NCI-H1105 (cell line): Measurements from ENCODE around the gene CBLN2.

Experiments used
- DNase-seq: peaks from one replicate; lab custom pipeline; 2025; lab: John Stamatoyannopoulos, UW

CBLN2 gene

DNA sequence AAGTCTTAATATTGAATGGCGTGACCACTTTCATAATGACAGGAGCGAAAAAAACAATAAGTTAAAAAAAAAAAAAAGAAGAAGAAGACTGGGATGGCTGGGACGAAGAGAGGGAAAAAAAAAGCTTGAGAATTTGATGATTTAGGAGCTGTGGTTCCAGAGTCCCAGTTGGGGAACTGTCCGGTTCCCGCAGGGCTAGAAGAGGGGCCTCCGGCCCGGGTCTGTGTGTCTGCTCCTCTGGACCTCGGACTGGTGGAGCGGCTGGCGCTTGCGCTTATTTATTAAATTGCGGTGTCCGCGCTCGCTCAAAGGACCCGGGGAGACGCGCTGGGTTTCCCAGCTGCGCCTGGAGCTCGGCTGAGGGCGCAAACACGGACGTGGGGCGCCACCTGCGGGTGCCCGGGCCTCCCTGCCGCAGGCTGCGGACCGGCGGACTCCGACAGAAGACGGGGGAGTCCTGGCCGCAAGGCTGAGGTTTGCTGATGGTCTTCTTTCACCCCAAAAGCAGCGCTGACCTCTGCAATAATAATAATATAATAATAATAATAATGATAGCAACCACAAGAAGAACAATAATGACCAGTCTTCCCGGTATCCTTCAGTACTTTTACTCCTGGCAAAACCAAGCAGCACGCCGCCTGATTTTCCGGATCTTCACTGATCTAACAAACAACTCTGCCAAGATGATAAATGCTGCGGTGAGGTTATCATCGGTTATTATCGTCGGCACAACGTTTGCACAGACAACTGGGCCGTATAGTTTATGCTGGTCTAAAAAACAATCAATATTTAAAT is at the start of gene CBLN2:
CBLN2 (minus strand) TSS at position 251 of the 795 bp plus-strand sequence. CDS start 2,182 bp downstream, outside the sequence.
- DNase-seq, result peak; percentile 81

DNA sequence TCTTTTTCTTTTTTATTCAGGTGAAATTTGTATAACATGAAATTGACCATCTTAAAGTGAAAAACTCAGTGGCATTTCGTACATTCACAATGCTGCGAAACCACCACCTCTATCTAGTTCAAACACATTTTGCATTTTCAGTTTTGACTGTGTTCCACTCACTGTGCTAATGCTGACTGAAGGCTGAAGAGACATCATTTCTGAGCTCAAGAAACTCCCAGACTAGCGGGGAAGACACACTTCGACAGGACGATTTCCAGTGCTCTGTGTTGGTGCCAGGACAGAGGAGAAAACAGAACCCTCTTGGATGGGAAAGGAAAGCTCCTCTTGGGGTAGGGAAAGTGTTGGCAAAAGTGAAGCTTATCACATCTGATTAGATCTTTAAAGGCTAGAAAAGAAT is 44.2 kb upstream of the CBLN2 start:
- DNase-seq, result no peak

DNA sequence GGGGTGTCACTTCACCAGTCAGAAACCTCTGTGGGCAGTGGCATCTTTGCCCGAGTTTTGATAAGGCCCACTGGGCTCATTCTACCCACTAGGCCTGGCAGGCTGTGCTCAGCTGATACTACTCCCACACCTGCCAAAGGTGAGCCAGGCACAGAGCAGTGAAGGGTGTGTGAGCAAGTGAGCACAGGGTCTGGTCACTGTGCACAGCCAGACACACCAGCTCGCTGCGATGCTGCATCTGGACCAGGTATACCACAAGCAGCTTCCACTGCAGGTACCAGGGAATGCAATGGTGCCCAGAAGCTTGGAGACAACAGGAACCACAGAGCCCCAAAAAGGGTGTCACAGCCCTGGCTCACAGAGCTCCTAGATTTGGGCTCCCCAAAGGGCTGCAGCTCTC is 40.6 kb upstream of the CBLN2 start:
- no peak for DNase-seq

DNA sequence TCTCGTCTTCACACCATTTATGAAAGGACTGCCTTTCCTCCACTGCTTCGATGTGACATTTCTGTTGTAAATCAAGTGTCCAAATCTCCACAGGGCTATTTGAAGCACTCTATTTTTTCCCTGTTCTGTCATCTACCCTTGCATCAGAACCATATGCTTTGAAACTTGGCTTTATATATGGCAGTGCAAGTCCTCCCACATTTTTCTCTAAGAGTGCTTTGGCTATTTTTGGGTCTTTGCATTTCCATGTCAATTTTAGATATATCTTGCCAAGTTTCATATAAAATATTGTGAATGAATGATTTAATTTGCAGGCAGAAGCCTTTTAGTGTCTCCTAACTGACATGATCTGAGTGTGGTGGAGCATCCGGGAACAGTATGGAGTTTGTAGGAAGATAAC is 37.8 kb upstream of the CBLN2 start:
- no peak for DNase-seq

DNA sequence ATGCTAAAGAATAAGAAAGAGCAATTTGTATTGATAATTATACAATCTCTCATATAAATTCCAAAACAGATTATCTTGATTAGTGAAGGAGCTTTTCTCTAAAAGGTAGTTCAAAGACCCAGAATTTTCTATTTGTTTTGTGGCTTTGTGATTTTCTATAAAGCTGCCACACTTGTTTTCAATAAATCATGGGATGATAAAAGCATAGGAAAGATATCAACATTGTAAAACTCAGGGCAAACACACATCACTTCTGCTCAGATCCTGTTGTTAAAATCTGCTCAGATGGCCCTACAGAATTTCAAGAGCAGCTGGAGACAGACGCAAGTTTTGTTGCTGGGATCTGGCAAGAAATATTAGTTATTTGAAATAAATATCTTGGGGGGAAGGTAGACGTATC is 28.8 kb upstream of the CBLN2 start:
- DNase-seq, result no peak

DNA sequence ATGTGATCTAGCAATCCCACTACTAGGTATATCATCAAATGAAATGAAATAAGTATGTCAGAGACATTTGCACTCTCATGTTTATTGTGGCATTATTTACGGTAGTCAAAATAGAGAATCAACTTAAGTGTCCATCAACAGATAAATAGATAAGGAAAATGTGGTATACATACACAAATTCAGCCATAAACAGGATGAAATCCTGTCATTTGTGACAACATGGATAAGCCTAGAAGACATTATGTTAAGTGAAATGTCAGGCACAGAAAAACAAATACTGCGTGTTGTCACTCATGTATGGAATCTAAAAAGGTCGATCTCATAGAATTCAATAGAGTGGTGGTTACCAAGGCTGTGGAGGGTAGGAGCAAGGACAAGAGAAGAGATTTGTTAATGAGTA is 22.1 kb upstream of the CBLN2 start:
- no peak for DNase-seq

DNA sequence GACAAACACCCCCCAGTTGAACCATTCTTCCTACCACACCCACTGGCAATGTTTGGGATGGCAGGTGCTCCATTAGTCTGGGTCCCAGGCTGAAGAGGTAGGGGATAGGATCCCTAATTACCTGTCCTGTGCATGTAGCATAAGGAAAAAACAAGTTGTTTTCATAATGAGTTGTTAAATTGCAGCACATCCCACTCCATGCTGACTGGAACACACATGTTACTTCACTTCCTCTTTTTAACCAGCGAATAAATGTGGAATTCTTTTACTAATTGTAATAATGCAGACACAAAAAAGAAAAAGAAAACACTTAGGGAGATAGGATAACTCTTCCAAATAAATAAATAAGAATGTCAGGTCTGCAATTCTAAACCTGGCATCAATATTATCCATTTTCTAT is 11.8 kb upstream of the CBLN2 start:
- no peak for DNase-seq

DNA sequence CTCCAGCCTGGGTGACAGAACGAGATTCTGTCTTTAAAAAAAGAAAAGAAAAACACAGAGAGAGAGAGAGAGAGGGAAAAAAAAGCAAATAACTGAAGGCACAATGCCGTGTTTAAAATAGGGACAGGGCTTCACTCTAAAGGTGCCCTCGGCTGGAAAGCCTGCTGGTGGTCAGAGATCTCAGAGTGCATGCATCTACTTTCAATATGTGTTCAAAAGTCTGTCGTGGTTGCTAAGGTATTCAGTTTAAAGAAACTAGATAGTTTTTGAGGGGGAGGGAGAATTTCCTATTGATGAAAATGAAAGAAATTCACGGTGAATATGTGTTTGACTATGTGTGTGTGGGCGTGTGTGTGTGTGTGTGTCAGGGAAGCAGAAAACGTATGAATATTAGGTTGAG is 11.0 kb upstream of the CBLN2 start:
- DNase-seq, result no peak

DNA sequence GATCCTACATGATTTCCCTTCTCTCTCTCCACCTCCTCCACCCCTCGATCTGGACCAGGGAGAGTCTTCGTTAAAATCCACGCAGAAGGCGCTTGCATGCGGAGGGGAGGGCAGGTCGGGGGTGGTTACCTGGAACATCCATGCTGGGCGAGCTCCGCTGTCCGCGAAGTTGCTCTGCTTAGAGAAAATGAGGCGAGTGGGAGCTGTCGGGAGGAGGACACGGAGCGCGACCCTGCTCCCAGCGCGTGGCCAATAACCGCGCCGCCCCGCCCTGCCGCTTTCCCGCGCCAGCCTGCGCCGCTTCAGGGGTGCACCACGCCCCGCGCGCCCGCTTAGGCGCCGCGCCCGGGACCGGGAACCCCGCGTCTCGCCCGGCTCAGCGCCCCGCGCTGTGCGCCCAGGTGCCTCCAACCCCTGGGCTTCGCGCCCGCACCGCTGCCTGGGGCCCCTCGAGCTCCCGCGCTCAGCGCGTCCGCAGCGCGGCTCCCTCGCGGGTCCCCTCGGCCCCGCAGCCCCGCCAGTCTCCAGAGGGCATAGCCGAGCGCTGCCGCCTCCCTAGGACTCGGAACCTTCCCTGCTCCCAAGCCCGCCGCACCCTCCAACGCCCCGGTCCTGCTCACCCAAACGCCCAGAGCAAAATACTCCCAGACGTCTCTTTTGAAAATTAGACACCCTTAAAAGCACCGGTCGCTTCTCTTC is 636 bp downstream of the CBLN2 start:
- peak; percentile 12 for DNase-seq

DNA sequence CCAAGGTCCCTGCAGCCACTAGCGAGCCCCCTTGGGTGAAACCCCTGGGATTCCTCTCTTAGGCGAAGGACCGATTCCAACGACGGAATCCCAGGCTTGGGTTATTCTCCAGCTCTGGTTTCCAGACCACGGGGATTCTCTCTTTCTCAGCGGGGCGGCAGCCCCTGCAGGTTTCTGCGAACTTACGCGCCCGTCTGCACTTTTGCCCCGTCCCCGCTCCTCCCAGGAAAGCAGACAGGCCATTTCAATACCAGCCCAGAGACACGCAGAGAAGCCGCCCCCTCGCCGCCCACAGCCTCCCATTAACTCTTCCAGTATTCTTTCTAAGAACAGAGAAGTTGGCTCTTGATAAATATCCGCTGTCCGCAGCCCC is 1.2 kb downstream of the CBLN2 start:
- peak; percentile 35 for DNase-seq

DNA sequence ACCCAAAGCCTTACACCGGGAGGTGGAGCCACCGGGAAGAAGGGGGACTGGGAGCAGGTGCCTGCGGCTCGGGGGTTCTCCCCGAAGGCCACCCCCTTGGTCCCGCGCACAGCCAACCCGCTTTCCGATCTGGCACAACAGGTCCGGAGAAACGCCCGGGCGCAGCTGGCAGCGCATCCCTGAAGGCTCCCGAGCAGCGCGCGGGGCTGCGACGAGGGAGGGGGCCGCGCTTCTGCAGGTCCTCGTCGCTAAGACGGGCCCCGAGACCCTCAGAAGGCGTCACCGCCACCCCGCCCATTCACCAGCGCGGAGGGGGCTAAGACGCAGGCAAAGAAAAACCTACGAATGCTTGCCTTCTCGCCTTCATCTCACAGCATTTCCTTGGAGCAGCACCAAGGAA is 1.8 kb downstream of the CBLN2 start:
- peak; percentile 27 for DNase-seq

DNA sequence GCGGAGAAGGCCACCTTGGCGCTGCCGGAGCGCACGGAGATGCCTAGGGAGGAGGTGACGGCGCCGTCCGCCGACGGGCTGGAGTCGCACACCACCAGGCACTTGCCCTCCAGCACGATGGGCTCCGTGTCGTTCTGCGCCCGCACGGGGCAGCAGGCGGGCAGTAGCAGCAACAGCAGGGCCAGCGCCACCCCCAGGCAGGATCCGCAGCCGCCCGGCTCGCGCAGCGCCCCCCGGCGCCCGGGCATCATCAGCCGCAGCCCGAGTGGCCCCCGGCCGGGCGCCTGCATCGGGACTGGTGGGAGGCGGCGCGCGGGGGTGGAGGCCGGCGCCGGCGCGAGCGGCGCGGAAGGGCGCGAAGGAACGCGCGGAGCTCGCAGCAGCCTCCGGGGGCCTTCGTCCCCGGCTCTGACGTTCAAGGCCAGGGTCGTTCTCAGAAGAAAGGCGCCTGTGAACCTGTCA is 2.2 kb downstream of the CBLN2 start:
- DNase-seq, result peak; percentile 29

DNA sequence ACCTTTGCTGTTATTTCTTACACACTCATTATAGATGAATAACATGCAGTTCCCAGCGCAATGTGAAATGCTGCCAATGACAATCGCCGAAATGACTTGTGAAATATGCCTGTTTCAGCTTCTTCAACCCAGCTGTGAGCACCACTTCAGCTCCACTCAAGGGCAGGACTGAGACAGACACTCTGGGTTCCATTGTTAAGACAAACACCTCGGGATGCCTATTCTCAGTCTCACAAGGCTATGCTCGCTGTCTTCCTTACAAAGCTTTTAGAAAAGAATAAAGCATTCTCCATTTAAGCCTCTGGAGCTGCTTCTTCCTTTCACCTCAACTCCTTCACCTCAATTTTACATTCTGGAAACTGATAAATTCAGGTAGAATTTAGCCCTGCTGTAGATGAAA is 4.2 kb downstream of the CBLN2 start:
- no peak for DNase-seq

DNA sequence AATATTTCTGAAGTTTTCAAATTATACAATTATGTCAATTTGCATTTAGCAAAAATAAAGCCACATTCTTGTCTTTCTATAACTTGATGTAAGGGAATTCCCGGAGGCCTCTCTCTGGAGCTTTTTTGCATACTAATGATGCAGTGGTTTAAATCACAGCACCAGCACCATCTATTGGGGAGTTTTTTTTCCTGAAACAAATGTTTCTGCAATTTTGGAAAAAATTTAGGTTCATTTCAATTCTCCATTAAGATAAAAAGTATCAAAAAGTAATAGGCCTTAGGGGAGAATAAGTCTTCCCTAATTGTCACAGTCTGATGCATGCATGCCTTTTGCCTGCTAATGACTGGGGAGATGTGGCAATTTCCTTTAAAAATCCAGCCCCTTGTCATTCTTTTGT is 13.5 kb downstream of the CBLN2 start:
- no peak for DNase-seq

DNA sequence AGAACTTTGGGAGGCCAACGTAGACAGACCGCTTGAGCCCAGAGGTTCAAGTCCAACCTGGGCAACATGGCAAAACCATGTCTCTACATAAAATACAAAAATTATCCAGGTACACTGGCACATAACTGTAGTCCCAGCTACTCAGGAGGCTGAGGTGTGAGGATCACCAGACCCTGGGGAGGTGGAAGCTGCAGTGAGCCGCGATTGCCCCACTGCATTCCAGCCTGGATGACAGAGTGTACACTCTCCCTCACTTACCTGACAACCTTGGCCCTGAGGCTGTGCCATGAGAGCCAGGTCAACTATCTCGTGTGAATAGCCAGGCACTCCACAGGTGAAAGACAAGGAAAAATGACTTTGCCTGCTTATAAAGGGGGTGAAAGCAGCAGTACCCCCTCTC is 39.3 kb downstream of the CBLN2 start:
- no peak for DNase-seq

DNA sequence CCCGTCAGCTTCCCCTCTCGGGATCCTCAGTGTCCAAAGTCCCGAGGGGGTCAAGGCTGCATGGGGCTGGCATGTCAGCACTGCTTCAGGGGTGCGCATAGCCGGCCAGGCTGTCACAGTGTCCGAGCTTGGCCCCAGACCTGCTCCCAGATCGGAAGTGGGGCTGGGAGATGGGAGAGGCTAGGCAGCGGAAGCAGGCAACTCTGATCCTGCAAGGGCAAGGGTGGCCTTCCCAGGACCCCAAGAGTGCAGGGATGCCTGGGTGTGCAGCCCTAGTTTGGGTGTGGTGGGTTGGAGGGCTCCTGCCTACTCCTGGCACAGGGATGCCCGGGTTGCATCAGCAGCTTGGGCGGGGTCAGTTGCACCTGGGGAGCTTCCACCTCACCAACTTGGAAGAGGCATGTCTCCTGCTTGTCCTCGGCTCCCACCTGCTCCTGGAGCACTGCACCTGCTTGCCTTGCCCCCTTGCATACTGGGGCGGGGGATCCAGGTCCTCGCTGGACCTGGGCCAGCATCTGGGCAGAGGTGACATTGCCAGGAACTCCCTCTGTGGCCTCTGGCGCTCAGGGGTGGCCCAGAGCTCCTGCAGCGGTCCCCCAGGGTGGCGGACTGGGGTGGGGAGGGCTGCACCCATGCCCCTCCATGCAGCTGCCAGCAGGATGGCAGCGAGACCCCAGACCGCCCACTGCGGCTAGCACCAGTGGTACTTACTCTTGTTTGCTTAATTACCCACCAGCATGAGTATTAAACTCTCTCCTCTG is 41.3 kb downstream of the CBLN2 start:
- DNase-seq, result no peak

DNA sequence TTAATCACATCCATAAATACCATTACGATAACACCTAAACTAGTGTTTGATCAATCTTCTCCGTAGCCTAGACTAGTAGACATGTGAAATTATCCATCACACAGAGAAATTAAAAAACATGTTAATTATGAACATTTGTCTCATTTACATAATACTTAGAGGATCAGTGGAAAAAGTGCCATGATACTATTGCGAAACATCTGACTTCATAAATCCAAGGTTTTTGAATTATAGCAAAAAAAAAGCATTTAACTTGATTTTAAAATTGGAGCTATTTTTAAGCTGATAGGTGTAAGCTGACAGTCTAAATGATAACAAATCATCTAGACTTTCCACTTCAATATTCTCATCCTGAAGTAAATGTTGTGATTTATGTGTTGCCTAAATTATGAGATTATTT is 51.6 kb downstream of the CBLN2 start:
- no peak for DNase-seq
